A673 (cell line): ENCODE results near the gene OR7A5.
"Not testable (repeated sequence)": the region's sequence is repeated elsewhere in the genome, so short reads cannot be mapped to it uniquely, and the experiment has no call there.

Experiments used
- CTCF ChIP-seq: fragments of 300-800, 200-600 bp; sonication (generic); conservative IDR thresholded peaks from 2 replicates; pipeline ENCODE4 v1.5.1; 2017; ENCODE audit warnings: low read depth, mild to moderate bottlenecking, antibody characterized with exemption, low read length, moderate library complexity, mixed read lengths
- EZH2 ChIP-seq: fragments of 200-600 bp; sonication (generic); IDR thresholded peaks from 2 replicates; pipeline ENCODE4 v1.6.1; 2017; ENCODE audit warnings: borderline replicate concordance, low read depth, mild to moderate bottlenecking, mixed read lengths, antibody characterized with exemption, low read length; ENCODE audit not compliant: poor library complexity, severe bottlenecking

GRCh38 chr19:14785102-14785793 lies 49.7 kb downstream of the OR7A5 start:
- not testable (repeated sequence) for TF ChIP-seq CTCF, EZH2
